Breast epithelium (tissue), 3 donors: ENCODE results near the gene MARS1.
"Not testable (repeated sequence)": the region's sequence is repeated elsewhere in the genome, so short reads cannot be mapped to it uniquely, and the experiment has no call there.

ENCODE experiments used
- POLR2A ChIP-seq: fragments of 450-650 bp; IDR thresholded peaks from one replicate; pipeline ENCODE4 v1.6.1; 2016; ENCODE audit warnings: antibody characterized with exemption, mild to moderate bottlenecking, moderate library complexity
- POLR2AphosphoS5 ChIP-seq, 3 donors: sonication (generic); formaldehyde crosslinking; IDR thresholded peaks; one replicate each; pipeline ENCODE4 v1.6.1; 2017; ENCODE audit warnings: antibody characterized with exemption in 3 of 3
- TF ChIP-seq, protein P1 (sequence below), 3 donors: fragments of 450-650 bp; IDR thresholded peaks; one replicate each; pipeline ENCODE4 v1.5.1; 2016 to 2017; ENCODE audit warnings: antibody characterized with exemption in 3 of 3, mild to moderate bottlenecking in 3 of 3, moderate library complexity in 3 of 3

DNA sequence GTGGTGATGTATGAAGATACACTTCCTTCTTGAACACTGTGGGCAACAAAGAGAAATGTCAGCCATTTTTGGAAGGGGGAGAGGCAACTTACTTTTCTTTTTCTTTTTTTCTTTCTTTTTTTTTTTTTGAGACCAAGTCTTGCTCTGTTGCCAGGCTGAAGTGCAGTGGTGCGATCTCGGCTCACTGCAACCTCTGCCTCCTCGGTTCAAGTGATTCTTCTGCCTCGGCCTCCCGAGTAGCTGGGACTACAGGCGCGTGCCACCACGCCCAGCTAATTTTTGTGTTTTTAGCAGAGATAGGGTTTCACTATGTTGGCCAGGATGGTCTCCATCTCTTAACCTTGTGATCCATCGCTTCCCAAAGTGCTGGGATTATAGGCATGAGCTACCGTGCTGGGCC, 29.9 kb downstream of the MARS1 start:
- TF ChIP-seq, protein P1, sequence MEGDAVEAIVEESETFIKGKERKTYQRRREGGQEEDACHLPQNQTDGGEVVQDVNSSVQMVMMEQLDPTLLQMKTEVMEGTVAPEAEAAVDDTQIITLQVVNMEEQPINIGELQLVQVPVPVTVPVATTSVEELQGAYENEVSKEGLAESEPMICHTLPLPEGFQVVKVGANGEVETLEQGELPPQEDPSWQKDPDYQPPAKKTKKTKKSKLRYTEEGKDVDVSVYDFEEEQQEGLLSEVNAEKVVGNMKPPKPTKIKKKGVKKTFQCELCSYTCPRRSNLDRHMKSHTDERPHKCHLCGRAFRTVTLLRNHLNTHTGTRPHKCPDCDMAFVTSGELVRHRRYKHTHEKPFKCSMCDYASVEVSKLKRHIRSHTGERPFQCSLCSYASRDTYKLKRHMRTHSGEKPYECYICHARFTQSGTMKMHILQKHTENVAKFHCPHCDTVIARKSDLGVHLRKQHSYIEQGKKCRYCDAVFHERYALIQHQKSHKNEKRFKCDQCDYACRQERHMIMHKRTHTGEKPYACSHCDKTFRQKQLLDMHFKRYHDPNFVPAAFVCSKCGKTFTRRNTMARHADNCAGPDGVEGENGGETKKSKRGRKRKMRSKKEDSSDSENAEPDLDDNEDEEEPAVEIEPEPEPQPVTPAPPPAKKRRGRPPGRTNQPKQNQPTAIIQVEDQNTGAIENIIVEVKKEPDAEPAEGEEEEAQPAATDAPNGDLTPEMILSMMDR (IDR thresholded peaks at IDR 0.05): not testable (repeated sequence)
- not testable (repeated sequence) for TF ChIP-seq POLR2A; POLR2AphosphoS5 (IDR thresholded peaks at IDR 0.05)
